GM12892 (cell line): ENCODE results near the gene SLCO3A1.

Experiments
- POLR2A ChIP-seq: IDR thresholded peaks from 2 replicates; pipeline ENCODE4 v1.6.1; 2011; ENCODE audit warnings: low read depth, low read length, control low read depth
- TAF1 ChIP-seq: IDR thresholded peaks from 2 replicates; pipeline ENCODE4 v1.6.1; 2011; ENCODE audit warnings: low read depth, mild to moderate bottlenecking, control low read depth, low read length, borderline replicate concordance

DNA sequence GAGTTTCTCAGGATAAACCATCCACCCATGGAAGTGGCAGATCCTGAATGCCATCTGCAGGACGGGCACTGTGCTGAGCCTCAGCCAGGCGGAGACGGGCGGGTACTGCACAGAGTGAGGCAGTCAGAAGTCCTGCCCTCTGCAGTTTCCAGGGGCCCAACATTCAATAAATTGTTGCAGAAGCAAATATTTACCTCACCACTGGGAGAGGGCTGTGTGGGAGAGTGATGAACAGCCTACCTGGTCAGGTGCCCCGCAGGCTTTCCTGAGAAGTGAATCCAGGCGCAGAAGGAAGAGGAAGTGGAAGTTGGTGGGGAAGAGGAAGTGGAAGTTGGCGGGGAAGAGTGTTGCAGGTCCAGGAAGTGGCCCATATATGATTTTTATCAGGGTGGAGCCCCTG, 100.8 kb downstream of the SLCO3A1 start:
- no peak for TF ChIP-seq POLR2A
- TF ChIP-seq TAF1: no peak
